ENCODE results near the gene NDUFAF7. TPM values are rescaled to one million over a fixed set of nuclear protein-coding genes. Genes with fewer than 3 reads are reported as not detected.

NDUFAF7 gene, protein sequence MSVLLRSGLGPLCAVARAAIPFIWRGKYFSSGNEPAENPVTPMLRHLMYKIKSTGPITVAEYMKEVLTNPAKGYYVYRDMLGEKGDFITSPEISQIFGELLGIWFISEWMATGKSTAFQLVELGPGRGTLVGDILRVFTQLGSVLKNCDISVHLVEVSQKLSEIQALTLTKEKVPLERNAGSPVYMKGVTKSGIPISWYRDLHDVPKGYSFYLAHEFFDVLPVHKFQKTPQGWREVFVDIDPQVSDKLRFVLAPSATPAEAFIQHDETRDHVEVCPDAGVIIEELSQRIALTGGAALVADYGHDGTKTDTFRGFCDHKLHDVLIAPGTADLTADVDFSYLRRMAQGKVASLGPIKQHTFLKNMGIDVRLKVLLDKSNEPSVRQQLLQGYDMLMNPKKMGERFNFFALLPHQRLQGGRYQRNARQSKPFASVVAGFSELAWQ
- polyA plus RNA-seq (2011; rRNA removed) (40.2 and 48.0 TPM in 2 replicates), polyA plus RNA-seq (2017; fragmentation: RNase III; extraction: RNeasy Plus Mini Kit Qiagen cat#74134 plus additional on column Dnase treatment) (28.8 to 29.3 TPM (median 29.0 TPM) in 3 replicates), polyA minus RNA-seq (2011; rRNA and poly(A)+ RNA removed) (19.2 and 21.3 TPM in 2 replicates)
- 17.1 and 18.6 TPM in 2 replicates for polyA plus RNA-seq (2012; cell fraction: cytosol; rRNA removed)
- polyA plus RNA-seq (2012; cell fraction: nucleus; rRNA removed) = 21.7 and 31.2 TPM in 2 replicates

DNA sequence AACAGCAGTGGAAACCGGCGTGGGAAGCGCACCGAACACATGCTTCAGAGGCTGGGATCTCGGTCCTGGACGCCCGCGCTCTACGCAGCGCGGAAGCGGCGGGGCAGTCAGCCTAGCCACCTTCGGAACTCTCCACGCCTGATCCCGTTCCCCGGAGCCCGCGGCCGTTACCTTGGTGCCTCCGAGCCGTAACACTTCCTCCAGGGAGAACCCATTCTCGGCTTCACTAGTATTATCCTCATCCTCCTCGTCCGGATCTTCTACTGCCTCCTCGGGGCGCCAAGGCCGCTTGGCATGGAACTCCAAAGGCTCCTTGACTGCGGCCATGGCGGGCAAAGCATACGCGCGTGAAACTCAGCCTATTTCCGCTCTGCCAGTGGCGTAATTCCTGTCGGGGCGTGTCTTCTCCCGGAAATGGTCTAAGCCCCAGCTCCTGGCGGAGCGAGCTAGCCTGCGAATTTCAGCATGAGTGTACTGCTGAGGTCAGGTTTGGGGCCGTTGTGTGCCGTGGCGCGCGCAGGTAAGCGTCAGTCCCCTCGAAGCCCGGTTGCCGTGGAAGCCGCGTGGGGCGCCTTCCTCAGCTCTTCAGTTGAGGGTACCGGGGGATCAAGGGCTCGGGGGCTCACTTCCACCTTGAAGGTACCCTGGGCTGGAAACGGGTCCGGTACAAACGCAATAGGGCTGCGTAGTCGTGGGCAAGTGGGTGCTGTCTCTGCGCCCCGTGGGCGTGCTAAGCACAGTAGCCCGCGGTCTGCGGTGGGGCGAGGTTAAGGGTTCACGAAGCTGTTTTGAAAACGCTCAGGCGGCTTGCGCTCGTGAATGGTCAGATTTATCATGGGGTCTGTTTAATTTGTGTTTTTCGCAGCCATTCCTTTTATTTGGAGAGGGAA lies at the start of gene NDUFAF7, which contains the start of gene CEBPZ:
TSS of gene NDUFAF7 (plus strand) at position 418 of the 890 bp plus-strand sequence. CDS start at position 466, 48 bp downstream.
TSS of gene CEBPZ (minus strand) at position 356 of the 890 bp plus-strand sequence. CDS start at position 327, 29 bp downstream.
- peak; percentile 97 to 99 for ATAC-seq
- H3K9me3 ChIP-seq = no peaks in the 10 kb centered on the region
- FAIRE-seq = no peak
- H3K4me3 ChIP-seq = peak within 1 kb of the TSS; percentile 91
- DNase-seq (ENCODE audit: low read depth in 1 of 2, low spot score in 1 of 2) = peak; percentile 92 to 98
- peaks cover 27% of the 10 kb centered on the region for H3K4me1 ChIP-seq
- peak within 1 kb of the TSS; percentile 98 for H3K4me2 ChIP-seq
- CTCF ChIA-PET = interaction anchor here (1.0 to 1.2 kb wide), 3 partner anchors 12 to 35 kb away, joined by 3 read pairs; no protein-coding TSS in a partner anchor
- WGBS (ENCODE audit: missing lambda C conversion rate) = under 1% methylated on average over 66 of the region's 73 CpGs
- peak within 1 kb of the TSS; percentile 92 to 95 for H3K27ac ChIP-seq
- POLR2A ChIA-PET = interaction anchor here (0.6 to 1.5 kb wide), 11 partner anchors 9 to 693 kb away, joined by 3 to 9 read pairs (median 5); partner anchors contain the start of genes CEBPZOS, EIF2AK2, RMDN2 and STRN
- TF ChIP-seq FOXS1 (CRISPR knock-in tag; IDR thresholded peaks at IDR 0.05) = no peak
- peak; percentile 97 for TF ChIP-seq POLR2A (IDR thresholded peaks at IDR 0.05; ENCODE audit: low read length)
- no peak for TF ChIP-seq MAZ (IDR thresholded peaks at IDR 0.05; ENCODE audit: borderline replicate concordance, low read depth, low read length)
- TF ChIP-seq FOSB (CRISPR knock-in tag; IDR thresholded peaks at IDR 0.05) = 0 out of 2 replicates have a peak, but pooled peaks have one; percentile 47
- no peak for TF ChIP-seq KDM1A (IDR thresholded peaks at IDR 0.05; ENCODE audit: low read depth)
- no peak for TF ChIP-seq HOXB13 (CRISPR knock-in tag; IDR thresholded peaks at IDR 0.05; ENCODE audit: low read depth)
- no peak for TF ChIP-seq HOXA7 (CRISPR knock-in tag; IDR thresholded peaks at IDR 0.05)
- TF ChIP-seq, protein P1, sequence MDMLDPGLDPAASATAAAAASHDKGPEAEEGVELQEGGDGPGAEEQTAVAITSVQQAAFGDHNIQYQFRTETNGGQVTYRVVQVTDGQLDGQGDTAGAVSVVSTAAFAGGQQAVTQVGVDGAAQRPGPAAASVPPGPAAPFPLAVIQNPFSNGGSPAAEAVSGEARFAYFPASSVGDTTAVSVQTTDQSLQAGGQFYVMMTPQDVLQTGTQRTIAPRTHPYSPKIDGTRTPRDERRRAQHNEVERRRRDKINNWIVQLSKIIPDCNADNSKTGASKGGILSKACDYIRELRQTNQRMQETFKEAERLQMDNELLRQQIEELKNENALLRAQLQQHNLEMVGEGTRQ (IDR thresholded peaks at IDR 0.05) = no peak; the same call in 1 of the 2 replicates
- TF ChIP-seq ZSCAN20 (CRISPR knock-in tag; IDR thresholded peaks at IDR 0.05) = no peak
- TF ChIP-seq RNF2 (IDR thresholded peaks at IDR 0.05; ENCODE audit: borderline replicate concordance, low read depth) = no peak
- TF ChIP-seq, protein P2, sequence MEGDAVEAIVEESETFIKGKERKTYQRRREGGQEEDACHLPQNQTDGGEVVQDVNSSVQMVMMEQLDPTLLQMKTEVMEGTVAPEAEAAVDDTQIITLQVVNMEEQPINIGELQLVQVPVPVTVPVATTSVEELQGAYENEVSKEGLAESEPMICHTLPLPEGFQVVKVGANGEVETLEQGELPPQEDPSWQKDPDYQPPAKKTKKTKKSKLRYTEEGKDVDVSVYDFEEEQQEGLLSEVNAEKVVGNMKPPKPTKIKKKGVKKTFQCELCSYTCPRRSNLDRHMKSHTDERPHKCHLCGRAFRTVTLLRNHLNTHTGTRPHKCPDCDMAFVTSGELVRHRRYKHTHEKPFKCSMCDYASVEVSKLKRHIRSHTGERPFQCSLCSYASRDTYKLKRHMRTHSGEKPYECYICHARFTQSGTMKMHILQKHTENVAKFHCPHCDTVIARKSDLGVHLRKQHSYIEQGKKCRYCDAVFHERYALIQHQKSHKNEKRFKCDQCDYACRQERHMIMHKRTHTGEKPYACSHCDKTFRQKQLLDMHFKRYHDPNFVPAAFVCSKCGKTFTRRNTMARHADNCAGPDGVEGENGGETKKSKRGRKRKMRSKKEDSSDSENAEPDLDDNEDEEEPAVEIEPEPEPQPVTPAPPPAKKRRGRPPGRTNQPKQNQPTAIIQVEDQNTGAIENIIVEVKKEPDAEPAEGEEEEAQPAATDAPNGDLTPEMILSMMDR (IDR thresholded peaks at IDR 0.05) = no peak
- no peak for TF ChIP-seq SREBF2 (IDR thresholded peaks at IDR 0.05)
- no peak for TF ChIP-seq ZNF302 (CRISPR knock-in tag; IDR thresholded peaks at IDR 0.05)
- TF ChIP-seq KDM5A (IDR thresholded peaks at IDR 0.05) = peak; percentile 57
- no peak for TF ChIP-seq ESRRA (IDR thresholded peaks at IDR 0.05; ENCODE audit: borderline replicate concordance, low read length)
- no peak; a peak in 1 of 5 replicates for TF ChIP-seq RAD21 (conservative IDR thresholded peaks at IDR 0.05 in 1 of 2, IDR thresholded peaks at IDR 0.05 in 1 of 2)
- no peak; the same call in 1 of the 2 replicates for TF ChIP-seq MYC (IDR thresholded peaks at IDR 0.05; ENCODE audit: borderline replicate concordance, low read length)
- TF ChIP-seq NFE2L2 (conservative IDR thresholded peaks at IDR 0.05; ENCODE audit: low read length) = no peak
- 0 out of 2 replicates have a peak, but pooled peaks have one; percentile 2 for TF ChIP-seq TP53 (CRISPR knock-in tag; IDR thresholded peaks at IDR 0.05)
- no peak for TF ChIP-seq BHLHE40 (IDR thresholded peaks at IDR 0.05; ENCODE audit: low read depth, low read length)
- TF ChIP-seq, protein P3, sequence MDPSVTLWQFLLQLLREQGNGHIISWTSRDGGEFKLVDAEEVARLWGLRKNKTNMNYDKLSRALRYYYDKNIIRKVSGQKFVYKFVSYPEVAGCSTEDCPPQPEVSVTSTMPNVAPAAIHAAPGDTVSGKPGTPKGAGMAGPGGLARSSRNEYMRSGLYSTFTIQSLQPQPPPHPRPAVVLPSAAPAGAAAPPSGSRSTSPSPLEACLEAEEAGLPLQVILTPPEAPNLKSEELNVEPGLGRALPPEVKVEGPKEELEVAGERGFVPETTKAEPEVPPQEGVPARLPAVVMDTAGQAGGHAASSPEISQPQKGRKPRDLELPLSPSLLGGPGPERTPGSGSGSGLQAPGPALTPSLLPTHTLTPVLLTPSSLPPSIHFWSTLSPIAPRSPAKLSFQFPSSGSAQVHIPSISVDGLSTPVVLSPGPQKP (IDR thresholded peaks at IDR 0.05; ENCODE audit: low read depth, low read length) = no peak
- TF ChIP-seq, protein P4, sequence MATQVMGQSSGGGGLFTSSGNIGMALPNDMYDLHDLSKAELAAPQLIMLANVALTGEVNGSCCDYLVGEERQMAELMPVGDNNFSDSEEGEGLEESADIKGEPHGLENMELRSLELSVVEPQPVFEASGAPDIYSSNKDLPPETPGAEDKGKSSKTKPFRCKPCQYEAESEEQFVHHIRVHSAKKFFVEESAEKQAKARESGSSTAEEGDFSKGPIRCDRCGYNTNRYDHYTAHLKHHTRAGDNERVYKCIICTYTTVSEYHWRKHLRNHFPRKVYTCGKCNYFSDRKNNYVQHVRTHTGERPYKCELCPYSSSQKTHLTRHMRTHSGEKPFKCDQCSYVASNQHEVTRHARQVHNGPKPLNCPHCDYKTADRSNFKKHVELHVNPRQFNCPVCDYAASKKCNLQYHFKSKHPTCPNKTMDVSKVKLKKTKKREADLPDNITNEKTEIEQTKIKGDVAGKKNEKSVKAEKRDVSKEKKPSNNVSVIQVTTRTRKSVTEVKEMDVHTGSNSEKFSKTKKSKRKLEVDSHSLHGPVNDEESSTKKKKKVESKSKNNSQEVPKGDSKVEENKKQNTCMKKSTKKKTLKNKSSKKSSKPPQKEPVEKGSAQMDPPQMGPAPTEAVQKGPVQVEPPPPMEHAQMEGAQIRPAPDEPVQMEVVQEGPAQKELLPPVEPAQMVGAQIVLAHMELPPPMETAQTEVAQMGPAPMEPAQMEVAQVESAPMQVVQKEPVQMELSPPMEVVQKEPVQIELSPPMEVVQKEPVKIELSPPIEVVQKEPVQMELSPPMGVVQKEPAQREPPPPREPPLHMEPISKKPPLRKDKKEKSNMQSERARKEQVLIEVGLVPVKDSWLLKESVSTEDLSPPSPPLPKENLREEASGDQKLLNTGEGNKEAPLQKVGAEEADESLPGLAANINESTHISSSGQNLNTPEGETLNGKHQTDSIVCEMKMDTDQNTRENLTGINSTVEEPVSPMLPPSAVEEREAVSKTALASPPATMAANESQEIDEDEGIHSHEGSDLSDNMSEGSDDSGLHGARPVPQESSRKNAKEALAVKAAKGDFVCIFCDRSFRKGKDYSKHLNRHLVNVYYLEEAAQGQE (IDR thresholded peaks at IDR 0.05) = 0 out of 2 replicates have a peak, but pooled peaks have one; percentile 2
- TF ChIP-seq, protein P5, sequence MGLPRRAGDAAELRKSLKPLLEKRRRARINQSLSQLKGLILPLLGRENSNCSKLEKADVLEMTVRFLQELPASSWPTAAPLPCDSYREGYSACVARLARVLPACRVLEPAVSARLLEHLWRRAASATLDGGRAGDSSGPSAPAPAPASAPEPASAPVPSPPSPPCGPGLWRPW (IDR thresholded peaks at IDR 0.05) = no peak
- TF ChIP-seq ZFP36 (IDR thresholded peaks at IDR 0.05; ENCODE audit: borderline replicate concordance, partially characterized antibody) = no peak
- 0 out of 2 replicates have a peak, but pooled peaks have one; percentile 3 for TF ChIP-seq ZC3H11A (IDR thresholded peaks at IDR 0.05)
- no peak for TF ChIP-seq FOSL2 (IDR thresholded peaks at IDR 0.05)
- TF ChIP-seq FOSL2 (CRISPR knock-in tag; IDR thresholded peaks at IDR 0.05) = no peak
- no peak for TF ChIP-seq HEYL (CRISPR knock-in tag; IDR thresholded peaks at IDR 0.05)
- TF ChIP-seq EHMT2 (IDR thresholded peaks at IDR 0.05; ENCODE audit: low read depth) = no peak
- TF ChIP-seq CBX8 (IDR thresholded peaks at IDR 0.05) = no peak
